Measurements from ENCODE around the gene USP38. TPM values are rescaled to one million over a fixed set of nuclear protein-coding genes. Genes with fewer than 3 reads are reported as not detected.
A peak's percentile ranks its signal among the peaks of the same experiment; 100 is the strongest.

Gene USP38
- total RNA-seq, 1 experiment from 2014 or later = 21.2 TPM

GRCh38 chr4:143178923-143179322, 5.8 kb upstream of the USP38 start:
- peaks cover 13% of the 10 kb centered on the region for H3K4me1 ChIP-seq (ENCODE audit: insufficient read depth, low read length, poor library complexity, severe bottlenecking)
- POLR2A ChIA-PET (ENCODE audit: low non-redundant PET) = no interaction called here
- TF ChIP-seq EZH2 (IDR thresholded peaks at IDR 0.05; ENCODE audit: borderline replicate concordance, low read depth, low read length, poor library complexity, severe bottlenecking) (no peak), CTCF (conservative IDR thresholded peaks at IDR 0.05; ENCODE audit: low read depth, low read length) (no peak)
- BruUV-seq (replicated peaks) = no TSS peak
- H3K27ac ChIP-seq (ENCODE audit: low read depth, low read length, poor library complexity, severe bottlenecking) = no peak overlapping the region
- H3K27me3 ChIP-seq (replicated peaks; ENCODE audit: insufficient read depth, low read depth, low read length, poor library complexity) = no peaks in the 10 kb centered on the region
- H3K4me3 ChIP-seq (ENCODE audit: low read depth, low read length, poor library complexity, severe bottlenecking) = no peak overlapping the region
- intact Hi-C loops (cut with micrococcal nuclease; ENCODE audit: unreplicated experiment) = no loop called here
- peaks cover 6% of the 10 kb centered on the region for H3K9me3 ChIP-seq (ENCODE audit: low read depth, low read length, poor library complexity, severe bottlenecking)
- CTCF ChIA-PET = no interaction called here
- no peak for DNase-seq (ENCODE audit: low spot score)
- H3K36me3 ChIP-seq (ENCODE audit: insufficient read depth, low read length, poor library complexity, severe bottlenecking) = no peaks in the 10 kb centered on the region

DNA sequence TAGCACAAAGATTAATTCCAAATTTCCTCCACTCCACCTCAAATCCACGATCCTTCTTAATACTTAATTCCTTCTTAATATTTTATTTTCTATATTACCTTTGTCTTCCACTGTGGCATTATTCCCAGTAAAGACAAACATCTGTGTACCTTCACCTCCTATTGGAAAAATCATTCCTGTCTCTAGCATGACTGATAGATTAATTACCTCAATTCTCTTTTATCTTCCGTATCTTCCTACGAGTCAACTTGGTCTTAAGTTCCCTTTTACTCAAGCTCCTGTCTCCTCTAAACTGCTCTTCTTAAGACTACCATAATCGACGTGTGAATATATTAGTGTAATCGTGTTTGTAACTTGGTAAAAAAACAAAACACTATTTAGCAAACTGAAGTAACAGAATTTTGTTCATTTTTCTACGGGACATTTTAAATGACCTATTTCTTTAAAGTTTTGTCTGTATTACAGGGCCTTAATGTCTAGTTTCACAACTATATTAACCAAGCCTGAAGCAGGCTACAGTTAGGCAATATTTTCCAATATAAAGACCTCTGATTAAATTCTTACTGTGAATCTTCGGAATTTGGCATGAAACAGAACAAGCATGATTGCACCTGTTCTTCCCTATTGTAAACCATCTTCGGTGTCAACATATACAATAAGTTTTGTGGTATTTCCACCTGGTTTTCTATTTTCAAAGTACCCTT, 1.1 kb upstream of the USP38 start:
- Histone ChIP-seq H3K4me1 (ENCODE audit: insufficient read depth, low read length, poor library complexity, severe bottlenecking) (peaks cover 27% of the 10 kb centered on the region), H3K36me3 (ENCODE audit: insufficient read depth, low read length, poor library complexity, severe bottlenecking) (no peaks in the 10 kb centered on the region), H3K27ac (ENCODE audit: low read depth, low read length, poor library complexity, severe bottlenecking) (peak overlapping the region; percentile 85), H3K27me3 (replicated peaks; ENCODE audit: insufficient read depth, low read depth, low read length, poor library complexity) (no peaks in the 10 kb centered on the region), H3K9me3 (ENCODE audit: low read depth, low read length, poor library complexity, severe bottlenecking) (no peaks in the 10 kb centered on the region), H3K4me3 (ENCODE audit: low read depth, low read length, poor library complexity, severe bottlenecking) (peak overlapping the region; percentile 94)
- DNase-seq (ENCODE audit: low spot score) = no peak
- no peak for TF ChIP-seq EZH2 (IDR thresholded peaks at IDR 0.05; ENCODE audit: borderline replicate concordance, low read depth, low read length, poor library complexity, severe bottlenecking)
- no peak for TF ChIP-seq CTCF (conservative IDR thresholded peaks at IDR 0.05; ENCODE audit: low read depth, low read length)
- ChIA-PET CTCF (no interaction called here), POLR2A (ENCODE audit: low non-redundant PET) (no interaction called here)
- TSS peak; percentile 94 for BruUV-seq (replicated peaks)
- intact Hi-C loops (cut with micrococcal nuclease; ENCODE audit: unreplicated experiment) = no loop called here

- POLR2A ChIA-PET (ENCODE audit: low non-redundant PET) = no interaction called here
- BruUV-seq (replicated peaks) = no TSS peak
Observed at GRCh38 chr4:143184217-143184502, 557 bp upstream of the USP38 start.

More at GRCh38 chr4:143184217-143184502, 557 bp upstream of the USP38 start:
- intact Hi-C loops (cut with micrococcal nuclease; ENCODE audit: unreplicated experiment) = no loop called here
- CTCF ChIA-PET = no interaction called here
- DNase-seq (ENCODE audit: low spot score) = no peak
- Histone ChIP-seq H3K4me1 (ENCODE audit: insufficient read depth, low read length, poor library complexity, severe bottlenecking) (peaks cover 32% of the 10 kb centered on the region), H3K4me3 (ENCODE audit: low read depth, low read length, poor library complexity, severe bottlenecking) (peak overlapping the region; percentile 94), H3K27me3 (replicated peaks; ENCODE audit: insufficient read depth, low read depth, low read length, poor library complexity) (no peaks in the 10 kb centered on the region), H3K27ac (ENCODE audit: low read depth, low read length, poor library complexity, severe bottlenecking) (peak overlapping the region; percentile 85), H3K9me3 (ENCODE audit: low read depth, low read length, poor library complexity, severe bottlenecking) (no peaks in the 10 kb centered on the region), H3K36me3 (ENCODE audit: insufficient read depth, low read length, poor library complexity, severe bottlenecking) (no peaks in the 10 kb centered on the region)
- TF ChIP-seq CTCF (conservative IDR thresholded peaks at IDR 0.05; ENCODE audit: low read depth, low read length) (no peak), EZH2 (IDR thresholded peaks at IDR 0.05; ENCODE audit: borderline replicate concordance, low read depth, low read length, poor library complexity, severe bottlenecking) (no peak)
